ENCODE results near the gene TMEM164. TPM values are rescaled to one million over a fixed set of nuclear protein-coding genes. Genes with fewer than 3 reads are reported as not detected.

TMEM164 gene
- polyA plus RNA-seq (2013) = 29.8 TPM

- ChIA-PET CTCF (interaction anchor here (1.0 to 1.6 kb wide), 4 partner anchors 11 to 144 kb away, joined by 3 to 5 read pairs (median 3); no protein-coding TSS in a partner anchor), POLR2A (no interaction called here)
- 26% methylated on average over 60 of the region's 83 CpGs for WGBS (ENCODE audit: insufficient coverage)
- H3K4me3 ChIP-seq (ENCODE audit: control insufficient read depth in 1 of 7, extremely low read depth in 1 of 7, insufficient read depth in 4 of 7, low read depth in 2 of 7, low read length in 6 of 7) = peak within 1 kb of the TSS; percentile 44 to 82 (median 70)
- H3K4me1 ChIP-seq (ENCODE audit: control extremely low read depth in 1 of 4, control insufficient read depth in 4 of 4, insufficient read depth in 4 of 4, low read length in 3 of 4) = peaks cover 0 to 37% (median 20%) of the 10 kb centered on the region in 4 experiments
- DNase-seq = peak; percentile 88 to 96 (median 94)
- H3K36me3 ChIP-seq (ENCODE audit: control insufficient read depth in 4 of 4, insufficient read depth in 4 of 4, low read length in 3 of 4) = peaks cover 0 to 2% (median 0%) of the 10 kb centered on the region in 4 experiments
- H3K9me3 ChIP-seq (ENCODE audit: control extremely low read depth in 1 of 5, control insufficient read depth in 4 of 5, insufficient read depth in 2 of 5, low read depth in 1 of 5, low read length in 4 of 5) = no peaks in the 10 kb centered on the region
- H3K27me3 ChIP-seq (replicated peaks in 2 of 5; ENCODE audit: control insufficient read depth in 4 of 5, insufficient read depth in 5 of 5, low read length in 4 of 5) = peaks cover 0 to 15% (median 0%) of the 10 kb centered on the region in 5 experiments
- peak within 1 kb of the TSS in 1 of 2 experiments; percentile 64 for H3K27ac ChIP-seq (ENCODE audit: insufficient read depth in 1 of 2, low read depth in 1 of 2, low read length in 2 of 2, poor library complexity in 1 of 2, severe bottlenecking in 2 of 2)
Observed at GRCh38 chrX:110002300-110003166, at the start of gene TMEM164. Gene TMEM164 (plus strand): TSS chrX:110003114. CDS start chrX:110003775, 661 bp downstream.

GRCh38 chrX:109954333-109954732 is 48.6 kb upstream of the TMEM164 start:
- WGBS (ENCODE audit: insufficient coverage) = 63% methylated on average over 2 of the region's 2 CpGs
- DNase-seq = no peak
- POLR2A ChIA-PET = no interaction called here
- CTCF ChIA-PET = interaction anchor here (1.2 to 1.3 kb wide), 4 partner anchors 12 to 35 kb away, joined by 3 read pairs; no protein-coding TSS in a partner anchor
- H3K9me3 ChIP-seq (ENCODE audit: control extremely low read depth in 1 of 5, control insufficient read depth in 4 of 5, insufficient read depth in 2 of 5, low read depth in 1 of 5, low read length in 4 of 5) = peaks cover 0 to 2% (median 0%) of the 10 kb centered on the region in 5 experiments
- H3K4me1 ChIP-seq (ENCODE audit: control extremely low read depth in 1 of 4, control insufficient read depth in 4 of 4, insufficient read depth in 4 of 4, low read length in 3 of 4) = peaks cover 7 to 43% (median 27%) of the 10 kb centered on the region in 4 experiments
- H3K27me3 ChIP-seq (replicated peaks in 2 of 5; ENCODE audit: control insufficient read depth in 4 of 5, insufficient read depth in 5 of 5, low read length in 4 of 5) = no peaks in the 10 kb centered on the region
- H3K36me3 ChIP-seq (ENCODE audit: control insufficient read depth in 4 of 4, insufficient read depth in 4 of 4, low read length in 3 of 4) = no peaks in the 10 kb centered on the region
- H3K4me3 ChIP-seq (ENCODE audit: control insufficient read depth in 1 of 7, extremely low read depth in 1 of 7, insufficient read depth in 4 of 7, low read depth in 2 of 7, low read length in 6 of 7) = no peak overlapping the region
- no peak overlapping the region for H3K27ac ChIP-seq (ENCODE audit: insufficient read depth in 1 of 2, low read depth in 1 of 2, low read length in 2 of 2, poor library complexity in 1 of 2, severe bottlenecking in 2 of 2)

- no CpG with 5 or more reads among the region's 1 CpG for WGBS (ENCODE audit: insufficient coverage)
- Histone ChIP-seq H3K9me3 (ENCODE audit: control extremely low read depth in 1 of 5, control insufficient read depth in 4 of 5, insufficient read depth in 2 of 5, low read depth in 1 of 5, low read length in 4 of 5) (peaks cover 0 to under 1% (median 0%) of the 10 kb centered on the region in 5 experiments), H3K36me3 (ENCODE audit: control insufficient read depth in 4 of 4, insufficient read depth in 4 of 4, low read length in 3 of 4) (no peaks in the 10 kb centered on the region), H3K4me3 (ENCODE audit: control insufficient read depth in 1 of 7, extremely low read depth in 1 of 7, insufficient read depth in 4 of 7, low read depth in 2 of 7, low read length in 6 of 7) (no peak overlapping the region), H3K27ac (ENCODE audit: insufficient read depth in 1 of 2, low read depth in 1 of 2, low read length in 2 of 2, poor library complexity in 1 of 2, severe bottlenecking in 2 of 2) (no peak overlapping the region), H3K27me3 (replicated peaks in 2 of 5; ENCODE audit: control insufficient read depth in 4 of 5, insufficient read depth in 5 of 5, low read length in 4 of 5) (no peaks in the 10 kb centered on the region), H3K4me1 (ENCODE audit: control extremely low read depth in 1 of 4, control insufficient read depth in 4 of 4, insufficient read depth in 4 of 4, low read length in 3 of 4) (peaks cover 10 to 49% (median 34%) of the 10 kb centered on the region in 4 experiments)
- ChIA-PET POLR2A (no interaction called here), CTCF (interaction anchor here (1.2 to 1.3 kb wide), 4 partner anchors 12 to 34 kb away, joined by 3 read pairs; no protein-coding TSS in a partner anchor)
- no peak for DNase-seq
Observed at GRCh38 chrX:109954955-109955354, 48.0 kb upstream of the TMEM164 start.

- Histone ChIP-seq H3K9me3 (ENCODE audit: control extremely low read depth in 1 of 5, control insufficient read depth in 4 of 5, insufficient read depth in 2 of 5, low read depth in 1 of 5, low read length in 4 of 5) (no peaks in the 10 kb centered on the region), H3K27me3 (replicated peaks in 2 of 5; ENCODE audit: control insufficient read depth in 4 of 5, insufficient read depth in 5 of 5, low read length in 4 of 5) (no peaks in the 10 kb centered on the region), H3K36me3 (ENCODE audit: control insufficient read depth in 4 of 4, insufficient read depth in 4 of 4, low read length in 3 of 4) (no peaks in the 10 kb centered on the region), H3K4me1 (ENCODE audit: control extremely low read depth in 1 of 4, control insufficient read depth in 4 of 4, insufficient read depth in 4 of 4, low read length in 3 of 4) (peaks cover 16 to 51% (median 37%) of the 10 kb centered on the region in 4 experiments), H3K27ac (ENCODE audit: insufficient read depth in 1 of 2, low read depth in 1 of 2, low read length in 2 of 2, poor library complexity in 1 of 2, severe bottlenecking in 2 of 2) (peak overlapping the region; percentile 83 to 88), H3K4me3 (ENCODE audit: control insufficient read depth in 1 of 7, extremely low read depth in 1 of 7, insufficient read depth in 4 of 7, low read depth in 2 of 7, low read length in 6 of 7) (peak overlapping the region in 1 of 7 experiments; percentile 13)
- ChIA-PET POLR2A (no interaction called here), CTCF (interaction anchor here (1.3 kb wide), 1 partner anchor 69 kb away, joined by 3 read pairs; no protein-coding TSS in a partner anchor)
- peak; percentile 70 to 88 (median 84) for DNase-seq
Observed at GRCh38 chrX:109958266-109958665, 44.6 kb upstream of the TMEM164 start.

- peaks cover 16 to 40% (median 28%) of the 10 kb centered on the region in 4 experiments for H3K4me1 ChIP-seq (ENCODE audit: control extremely low read depth in 1 of 4, control insufficient read depth in 4 of 4, insufficient read depth in 4 of 4, low read length in 3 of 4)
- ChIA-PET CTCF (interaction anchor here (1.3 kb wide), 1 partner anchor 70 kb away, joined by 3 read pairs; no protein-coding TSS in a partner anchor), POLR2A (no interaction called here)
- no peaks in the 10 kb centered on the region for H3K9me3 ChIP-seq (ENCODE audit: control extremely low read depth in 1 of 5, control insufficient read depth in 4 of 5, insufficient read depth in 2 of 5, low read depth in 1 of 5, low read length in 4 of 5)
- H3K27ac ChIP-seq (ENCODE audit: insufficient read depth in 1 of 2, low read depth in 1 of 2, low read length in 2 of 2, poor library complexity in 1 of 2, severe bottlenecking in 2 of 2) = peak overlapping the region; percentile 83 to 88
- DNase-seq = peak; percentile 64 to 87 (median 84)
- H3K4me3 ChIP-seq (ENCODE audit: control insufficient read depth in 1 of 7, extremely low read depth in 1 of 7, insufficient read depth in 4 of 7, low read depth in 2 of 7, low read length in 6 of 7) = peak overlapping the region in 2 of 7 experiments; percentile 10 to 13
- H3K36me3 ChIP-seq (ENCODE audit: control insufficient read depth in 4 of 4, insufficient read depth in 4 of 4, low read length in 3 of 4) = no peaks in the 10 kb centered on the region
- no peaks in the 10 kb centered on the region for H3K27me3 ChIP-seq (replicated peaks in 2 of 5; ENCODE audit: control insufficient read depth in 4 of 5, insufficient read depth in 5 of 5, low read length in 4 of 5)
Observed at GRCh38 chrX:109959356-109959871, 43.5 kb upstream of the TMEM164 start.

GRCh38 chrX:109964390-109964789 is 38.5 kb upstream of the TMEM164 start:
- no peak overlapping the region for H3K4me3 ChIP-seq (ENCODE audit: control insufficient read depth in 1 of 7, extremely low read depth in 1 of 7, insufficient read depth in 4 of 7, low read depth in 2 of 7, low read length in 6 of 7)
- no peaks in the 10 kb centered on the region for H3K9me3 ChIP-seq (ENCODE audit: control extremely low read depth in 1 of 5, control insufficient read depth in 4 of 5, insufficient read depth in 2 of 5, low read depth in 1 of 5, low read length in 4 of 5)
- CTCF ChIA-PET = no interaction called here
- no peak for DNase-seq
- POLR2A ChIA-PET = no interaction called here
- H3K36me3 ChIP-seq (ENCODE audit: control insufficient read depth in 4 of 4, insufficient read depth in 4 of 4, low read length in 3 of 4) = no peaks in the 10 kb centered on the region
- H3K27me3 ChIP-seq (replicated peaks in 2 of 5; ENCODE audit: control insufficient read depth in 4 of 5, insufficient read depth in 5 of 5, low read length in 4 of 5) = peaks cover 0 to 2% (median 0%) of the 10 kb centered on the region in 5 experiments
- no CpG with 5 or more reads among the region's 2 CpGs for WGBS (ENCODE audit: insufficient coverage)
- H3K27ac ChIP-seq (ENCODE audit: insufficient read depth in 1 of 2, low read depth in 1 of 2, low read length in 2 of 2, poor library complexity in 1 of 2, severe bottlenecking in 2 of 2) = no peak overlapping the region
- H3K4me1 ChIP-seq (ENCODE audit: control extremely low read depth in 1 of 4, control insufficient read depth in 4 of 4, insufficient read depth in 4 of 4, low read length in 3 of 4) = peaks cover 7 to 17% (median 12%) of the 10 kb centered on the region in 4 experiments

- CTCF ChIA-PET = no interaction called here
- Histone ChIP-seq H3K4me3 (ENCODE audit: control insufficient read depth in 1 of 7, extremely low read depth in 1 of 7, insufficient read depth in 4 of 7, low read depth in 2 of 7, low read length in 6 of 7) (no peak overlapping the region), H3K4me1 (ENCODE audit: control extremely low read depth in 1 of 4, control insufficient read depth in 4 of 4, insufficient read depth in 4 of 4, low read length in 3 of 4) (peaks cover 0 to 7% (median under 1%) of the 10 kb centered on the region in 4 experiments), H3K36me3 (ENCODE audit: control insufficient read depth in 4 of 4, insufficient read depth in 4 of 4, low read length in 3 of 4) (no peaks in the 10 kb centered on the region), H3K9me3 (ENCODE audit: control extremely low read depth in 1 of 5, control insufficient read depth in 4 of 5, insufficient read depth in 2 of 5, low read depth in 1 of 5, low read length in 4 of 5) (no peaks in the 10 kb centered on the region), H3K27ac (ENCODE audit: insufficient read depth in 1 of 2, low read depth in 1 of 2, low read length in 2 of 2, poor library complexity in 1 of 2, severe bottlenecking in 2 of 2) (no peak overlapping the region), H3K27me3 (replicated peaks in 2 of 5; ENCODE audit: control insufficient read depth in 4 of 5, insufficient read depth in 5 of 5, low read length in 4 of 5) (peaks cover 0 to 2% (median 0%) of the 10 kb centered on the region in 5 experiments)
- DNase-seq = no peak
- POLR2A ChIA-PET = no interaction called here
- no CpG with 5 or more reads among the region's 1 CpG for WGBS (ENCODE audit: insufficient coverage)
Observed at GRCh38 chrX:109966246-109966645, 36.7 kb upstream of the TMEM164 start.
